Upper lobe of left lung (tissue), 6 donors: ENCODE results near the gene CCDC124. TPM values are rescaled to one million over a fixed set of nuclear protein-coding genes. Genes with fewer than 3 reads are reported as not detected.

Experiments
- ATAC-seq, 2 donors: fragments of 200-7000 bp; cut with Tn5 transposase; one replicate each; pipeline ENCODE4 v1.9.1; 2022; ENCODE audit warnings: mild to moderate bottlenecking in 2 of 2, moderate library complexity in 2 of 2; ENCODE audit not compliant: low FRiP score in 2 of 2
- DNase-seq, 2 donors: peaks; one replicate each; pipeline ENCODE4 v3.0.0-alpha.2; 2019 to 2020
- H3K27ac ChIP-seq, 4 donors: fragments of 200-600 bp; sonication (generic); one replicate each; pipeline ENCODE4 v1.5.1; 2016 to 2019
- H3K27me3 ChIP-seq, 4 donors: fragments of 200-600 bp; sonication (generic); one replicate each; pipeline ENCODE4 v1.5.1; 2017 to 2019
- H3K36me3 ChIP-seq, 4 donors: fragments of 200-600 bp; sonication (generic); one replicate each; pipeline ENCODE4 v1.5.1; 2016 to 2019
- H3K4me1 ChIP-seq, 4 donors: fragments of 200-600 bp; sonication (generic); one replicate each; pipeline ENCODE4 v1.5.1; 2018 to 2019
- H3K4me3 ChIP-seq, 4 donors: fragments of 200-600 bp; sonication (generic); one replicate each; pipeline ENCODE4 v1.5.1; 2017 to 2019; ENCODE audit warnings: mild to moderate bottlenecking in 2 of 4, moderate library complexity in 1 of 4
- H3K9me3 ChIP-seq, 4 donors: fragments of 200-600 bp; sonication (generic); one replicate each; pipeline ENCODE4 v1.5.1; 2018 to 2019
- EP300 ChIP-seq, 4 donors: sonication (generic); formaldehyde crosslinking; IDR thresholded peaks; one replicate each; pipeline ENCODE4 v1.5.1; 2017; ENCODE audit warnings: antibody characterized with exemption in 4 of 4, control low read depth in 2 of 4
- POLR2A ChIP-seq, 4 donors: fragments of 450-650 bp; IDR thresholded peaks; one replicate each; pipeline ENCODE4 v1.5.1; 2016 to 2017; ENCODE audit warnings: antibody characterized with exemption in 4 of 4, mild to moderate bottlenecking in 2 of 4
- POLR2AphosphoS5 ChIP-seq, 2 donors: sonication (generic); formaldehyde crosslinking; IDR thresholded peaks; one replicate each; pipeline ENCODE4 v1.5.1; 2017; ENCODE audit warnings: antibody characterized with exemption in 2 of 2
- WGBS, 2 donors: methylation state at CpG; one replicate each; pipeline ENCODE4 v1.1.5; 2017 to 2018; 5-methylcytosine and 5-hydroxymethylcytosine counted together
- small RNA-seq, 4 donors: library from RNA; depleted of rRNA; stranded (forward); fragments of <200 nt; gene quantifications; one replicate each; pipeline ENCODE3, GENCODE V24; 2016
- total RNA-seq, 6 donors: library from RNA; depleted of rRNA in 4 of 6; stranded (reverse); fragments of >200 nt in 4 of 6; gene quantifications; one replicate each; pipeline versions ENCODE4 v1.1.0 to v1.2.1, GENCODE V29; 2016 to 2021
- TF ChIP-seq, protein P1 (sequence below), 6 experiments: fragments of 450-650 bp in 4 of 6; fragments of 200-600 bp in 2 of 6; sonication (generic) in 2 of 6; IDR thresholded peaks; one replicate each; pipeline ENCODE4 v1.5.1; 2016 to 2019; ENCODE audit warnings: antibody characterized with exemption in 6 of 6
- donor health status: DM: no; HTN: no; CAD: no; lungs with moderate emphysema.
- donor health status: DM: no; HTN: yes; CAD: no; lungs with severe emphysema.

Gene CCDC124
- total RNA-seq, 6 donors from 2014 or later, result 50.2 to 83.3 (median 62.1) TPM

DNA sequence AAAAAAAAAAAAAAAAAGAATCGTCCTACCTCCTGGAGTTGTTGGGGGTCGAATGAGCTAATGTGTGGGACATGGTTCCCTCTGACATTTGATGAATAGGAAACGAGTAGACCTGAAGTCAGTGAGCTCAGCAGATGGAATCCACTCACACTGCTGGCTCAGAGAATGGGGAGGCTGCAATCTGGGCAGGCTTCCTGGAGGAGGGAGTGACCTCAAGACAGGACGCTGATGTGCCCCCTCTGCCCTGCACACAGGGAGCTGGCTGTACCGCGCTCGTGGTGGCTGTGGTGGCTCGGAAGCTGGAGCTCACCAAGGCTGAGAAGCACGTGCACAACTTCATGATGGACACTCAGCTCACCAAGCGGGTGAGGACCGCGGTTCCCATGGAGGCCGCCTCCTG, 55.3 kb downstream of the CCDC124 start:
- Histone ChIP-seq H3K27ac (no peak overlapping the region), H3K36me3 (no peaks in the 10 kb centered on the region), H3K27me3 (no peaks in the 10 kb centered on the region), H3K9me3 (no peaks in the 10 kb centered on the region), H3K4me1 (no peaks in the 10 kb centered on the region), H3K4me3 (no peak overlapping the region)
- 92 to 93% methylated on average over 10 to 13 of the region's 13 CpGs for WGBS, 2 donors
- no peak for DNase-seq
- TF ChIP-seq, protein P1, sequence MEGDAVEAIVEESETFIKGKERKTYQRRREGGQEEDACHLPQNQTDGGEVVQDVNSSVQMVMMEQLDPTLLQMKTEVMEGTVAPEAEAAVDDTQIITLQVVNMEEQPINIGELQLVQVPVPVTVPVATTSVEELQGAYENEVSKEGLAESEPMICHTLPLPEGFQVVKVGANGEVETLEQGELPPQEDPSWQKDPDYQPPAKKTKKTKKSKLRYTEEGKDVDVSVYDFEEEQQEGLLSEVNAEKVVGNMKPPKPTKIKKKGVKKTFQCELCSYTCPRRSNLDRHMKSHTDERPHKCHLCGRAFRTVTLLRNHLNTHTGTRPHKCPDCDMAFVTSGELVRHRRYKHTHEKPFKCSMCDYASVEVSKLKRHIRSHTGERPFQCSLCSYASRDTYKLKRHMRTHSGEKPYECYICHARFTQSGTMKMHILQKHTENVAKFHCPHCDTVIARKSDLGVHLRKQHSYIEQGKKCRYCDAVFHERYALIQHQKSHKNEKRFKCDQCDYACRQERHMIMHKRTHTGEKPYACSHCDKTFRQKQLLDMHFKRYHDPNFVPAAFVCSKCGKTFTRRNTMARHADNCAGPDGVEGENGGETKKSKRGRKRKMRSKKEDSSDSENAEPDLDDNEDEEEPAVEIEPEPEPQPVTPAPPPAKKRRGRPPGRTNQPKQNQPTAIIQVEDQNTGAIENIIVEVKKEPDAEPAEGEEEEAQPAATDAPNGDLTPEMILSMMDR (IDR thresholded peaks at IDR 0.05), result no peak
- TF ChIP-seq EP300 (IDR thresholded peaks at IDR 0.05), result no peak
- TF ChIP-seq POLR2AphosphoS5 (IDR thresholded peaks at IDR 0.05), result no peak
- TF ChIP-seq POLR2A (IDR thresholded peaks at IDR 0.05), result no peak
- no peak for ATAC-seq

DNA sequence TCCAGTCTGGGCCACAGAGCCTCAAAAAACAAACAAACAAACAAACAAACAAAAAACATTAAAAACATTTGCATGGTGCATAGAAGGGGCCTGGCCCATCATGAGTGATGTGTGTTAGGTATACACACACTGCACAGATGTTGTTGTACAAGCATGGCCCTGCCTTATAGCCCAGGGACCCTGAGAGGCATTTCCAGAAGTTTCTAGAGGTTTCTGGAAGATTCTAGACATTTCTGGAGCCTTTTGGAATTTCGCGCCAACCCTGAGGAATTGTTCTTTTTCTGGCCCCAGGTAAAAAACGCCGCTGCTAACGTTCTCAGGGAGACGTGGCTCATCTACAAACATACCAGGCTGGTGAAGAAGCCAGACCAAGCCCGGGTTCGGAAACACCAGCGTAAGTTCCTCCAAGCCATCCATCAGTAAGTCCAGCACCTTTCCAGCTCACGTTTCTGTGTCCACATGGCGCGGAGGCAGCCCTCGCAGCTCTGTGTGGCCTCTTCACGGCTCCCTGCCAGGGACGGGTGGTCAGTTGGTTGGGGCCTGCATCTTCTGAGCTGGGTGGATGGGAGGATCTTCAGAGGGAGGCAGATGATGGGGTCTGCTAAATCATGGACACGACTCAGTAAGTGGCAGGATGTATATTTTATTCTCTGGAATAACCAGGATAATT, 56.7 kb downstream of the CCDC124 start:
- Histone ChIP-seq H3K27ac (no peak overlapping the region), H3K4me3 (no peak overlapping the region), H3K27me3 (no peaks in the 10 kb centered on the region), H3K36me3 (no peaks in the 10 kb centered on the region), H3K9me3 (no peaks in the 10 kb centered on the region), H3K4me1 (no peaks in the 10 kb centered on the region)
- ATAC-seq, result no peak
- whole genome bisulfite sequencing, 2 donors, result 90 to 94% methylated on average over 15 to 16 of the region's 16 CpGs
- TF ChIP-seq, protein P1 (IDR thresholded peaks at IDR 0.05), result no peak
- TF ChIP-seq POLR2A (IDR thresholded peaks at IDR 0.05), result no peak
- DNase-seq, result no peak

DNA sequence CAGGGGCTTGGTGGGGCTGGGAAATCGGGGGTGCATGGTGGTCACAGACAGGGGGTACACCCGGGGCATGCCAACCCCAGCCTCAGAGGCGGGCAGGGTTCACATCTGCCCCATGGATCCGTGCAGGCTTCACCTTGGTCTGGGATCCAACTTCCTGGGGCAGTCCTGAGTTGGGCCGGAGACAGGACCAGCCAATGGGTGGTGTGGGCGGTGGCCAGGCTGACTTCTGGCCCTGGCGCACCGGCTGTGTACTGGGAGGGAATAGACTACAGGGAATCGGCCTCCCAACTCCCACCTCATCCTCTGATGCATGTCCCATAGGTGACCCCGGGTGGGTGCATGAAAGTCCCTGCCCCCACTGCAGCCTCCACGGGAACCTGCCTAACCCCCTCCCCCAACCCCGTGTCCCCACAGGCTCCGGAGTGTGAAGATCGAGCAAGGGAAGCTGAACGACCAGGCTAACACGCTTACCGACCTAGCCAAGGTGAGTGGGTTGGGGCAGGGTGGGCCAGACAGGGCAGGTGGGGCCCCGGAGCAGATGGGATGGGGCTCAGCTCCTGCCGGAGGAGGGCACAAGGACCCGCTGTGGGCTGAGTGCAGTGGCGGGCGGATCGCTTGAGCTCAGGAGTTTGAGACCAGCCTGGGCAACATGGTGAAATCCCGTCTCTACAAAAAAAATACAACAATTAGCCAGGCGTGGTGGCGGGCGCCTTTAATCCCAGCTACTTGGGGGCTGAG, 60.4 kb downstream of the CCDC124 start:
- H3K4me3 ChIP-seq, result no peak overlapping the region
- ATAC-seq (no peak), DNase-seq (no peak)
- H3K4me1 ChIP-seq, result peaks cover 0 to 4% (median 0%) of the 10 kb centered on the region in 4 donors
- no peaks in the 10 kb centered on the region for H3K9me3 ChIP-seq
- no peaks in the 10 kb centered on the region for H3K36me3 ChIP-seq
- WGBS, 2 donors, result 86 to 91% methylated on average over 10 to 27 of the region's 27 CpGs
- no peak for TF ChIP-seq POLR2AphosphoS5 (IDR thresholded peaks at IDR 0.05)
- TF ChIP-seq, protein P1 (IDR thresholded peaks at IDR 0.05), result no peak
- H3K27ac ChIP-seq, result no peak overlapping the region
- no peaks in the 10 kb centered on the region for H3K27me3 ChIP-seq

Small RNA genes within 50 kb of the gene (small RNA-seq; reads per million reads assigned to genes)
- 0 reads per million in 4 donors for gene RNA5SP468

Other genes with a start within 250 kb of the CCDC124 start
- under 1 TPM in 5 of 6 donors, not detected in 1; under 0.01 to 0.54 (median 0.33) TPM for gene UNC13A, start 244.7 kb upstream of the CCDC124 start, total RNA-seq
- 10 to 100 TPM; 23.6 to 87.9 (median 63.7) TPM for gene MAP1S, start 213.5 kb upstream of the CCDC124 start, total RNA-seq
- gene FCHO1, start 181.5 kb upstream of the CCDC124 start, total RNA-seq, result 10 to 100 TPM in 2 of 6 donors, 1 to 10 TPM in 4; 1.9 to 19.9 (median 8.7) TPM
- gene B3GNT3, start 137.9 kb upstream of the CCDC124 start, total RNA-seq, result 1 to 10 TPM in 5 of 6 donors, not detected in 1; 1.0 to 8.8 (median 2.5) TPM
- gene INSL3, start 111.5 kb upstream of the CCDC124 start, total RNA-seq, result under 1 TPM in 1 of 6 donors, not detected in 5; 0.57 TPM
- 10 to 100 TPM; 11.0 to 25.1 (median 12.8) TPM for gene JAK3, start 85.0 kb upstream of the CCDC124 start, total RNA-seq
- gene RPL18A, start 73.1 kb upstream of the CCDC124 start, total RNA-seq, result 1,000 to 10,000 TPM in 3 of 6 donors, 100 to 1,000 TPM in 3; 705 to 1,655 (median 1,002) TPM
- gene SLC5A5, start 61.1 kb upstream of the CCDC124 start, total RNA-seq, result under 1 TPM in 2 of 6 donors, not detected in 4; under 0.01 to 0.15 TPM
- gene KCNN1, start 34.1 kb downstream of the CCDC124 start, total RNA-seq, result under 1 TPM in 2 of 6 donors, not detected in 4; 0.34 to 0.37 TPM
- 100 to 1,000 TPM in 2 of 6 donors, 10 to 100 TPM in 4; 53.6 to 253 (median 78.8) TPM for gene ARRDC2, start 75.2 kb downstream of the CCDC124 start, total RNA-seq
- gene IL12RB1, start 153.9 kb downstream of the CCDC124 start, total RNA-seq, result 10 to 100 TPM in 1 of 6 donors, 1 to 10 TPM in 5; 2.6 to 13.2 (median 8.6) TPM
- 10 to 100 TPM in 4 of 6 donors, 1 to 10 TPM in 2; 9.3 to 67.1 (median 27.5) TPM for gene MAST3, start 164.8 kb downstream of the CCDC124 start, total RNA-seq
- gene PIK3R2, start 220.1 kb downstream of the CCDC124 start, total RNA-seq, result 10 to 100 TPM; 11.0 to 65.1 (median 30.3) TPM
- gene IFI30, start 240.8 kb downstream of the CCDC124 start, total RNA-seq, result 100 to 1,000 TPM; 228 to 764 (median 476) TPM